HepG2 (cell line): ENCODE measurements around the gene CISH. TPM values are rescaled to one million over a fixed set of nuclear protein-coding genes. Genes with fewer than 3 reads are reported as not detected.

Source experiments
- HDAC2 ChIP-seq: sonication (generic); formaldehyde crosslinking; IDR thresholded peaks from 2 replicates; pipeline ENCODE4 v1.4.0; 2020; ENCODE audit warnings: missing genetic modification reagents
- HOXA9 ChIP-seq: sonication (generic); formaldehyde crosslinking; IDR thresholded peaks from 2 replicates; pipeline ENCODE4 v1.8.1; 2022; ENCODE audit warnings: missing genetic modification reagents, mild to moderate bottlenecking, moderate library complexity, borderline replicate concordance
- RAD51 ChIP-seq: fragments of 450-650 bp; IDR thresholded peaks from 2 replicates; pipeline ENCODE4 v1.6.1; 2016; ENCODE audit warnings: borderline replicate concordance
- RARG ChIP-seq: sonication (generic); formaldehyde crosslinking; IDR thresholded peaks from 2 replicates; pipeline ENCODE4 v1.4.0; 2020; ENCODE audit warnings: low read depth, mild to moderate bottlenecking, missing genetic modification reagents
- RELA ChIP-seq: sonication (generic); formaldehyde crosslinking; IDR thresholded peaks from 2 replicates; pipeline ENCODE4 v1.4.0; 2020; ENCODE audit warnings: missing genetic modification reagents
- TCF7L2 ChIP-seq: IDR thresholded peaks from 2 replicates; pipeline ENCODE4 v1.6.1; 2011; ENCODE audit warnings: mild to moderate bottlenecking, low read depth, low read length, moderate library complexity
- ZBTB7A ChIP-seq: sonication (generic); formaldehyde crosslinking; IDR thresholded peaks from 2 replicates; pipeline ENCODE4 v1.8.0; 2022; ENCODE audit warnings: mild to moderate bottlenecking, missing genetic modification reagents
- ZNF235 ChIP-seq: sonication (generic); formaldehyde crosslinking; IDR thresholded peaks from 2 replicates; pipeline ENCODE4 v1.8.1; 2023; ENCODE audit warnings: mild to moderate bottlenecking, missing genetic modification reagents, borderline replicate concordance
- ZNF251 ChIP-seq: sonication (generic); formaldehyde crosslinking; IDR thresholded peaks from 2 replicates; pipeline ENCODE4 v1.9.0; 2021; ENCODE audit warnings: mild to moderate bottlenecking, missing genetic modification reagents
- ZNF496 ChIP-seq: sonication (generic); formaldehyde crosslinking; IDR thresholded peaks from 2 replicates; pipeline ENCODE4 v1.8.1; 2023; ENCODE audit warnings: mild to moderate bottlenecking, moderate library complexity, missing genetic modification reagents; ENCODE audit not compliant: insufficient replicate concordance
- ZNF615 ChIP-seq: sonication (generic); formaldehyde crosslinking; IDR thresholded peaks from 2 replicates; pipeline ENCODE4 v1.5.0; 2020; ENCODE audit warnings: mild to moderate bottlenecking, missing genetic modification reagents, borderline replicate concordance
- ZNF619 ChIP-seq: sonication (generic); formaldehyde crosslinking; IDR thresholded peaks from 2 replicates; pipeline ENCODE4 v1.4.0; 2020; ENCODE audit warnings: mild to moderate bottlenecking, missing genetic modification reagents
- polyA plus RNA-seq, 8 experiments: library from polyadenylated mRNA; depleted of rRNA in 3 of 8; stranded (reverse) in 7 of 8; unstranded in 1 of 8; fragments of >200 nt; fragmentation: Illumina TruSeq in 4 of 8; extraction: Trizol in 4 of 8; gene quantifications; 2 replicates each; pipeline versions ENCODE4 v1.2.1 to v1.2.3, GENCODE V29; 2011 to 2016; ENCODE audit warnings: low read depth in 4 of 8, missing spikeins in 1 of 8, mixed read lengths in 1 of 8; ENCODE audit not compliant: insufficient read depth in 1 of 8
- total RNA-seq, 5 experiments: library from RNA; depleted of rRNA; stranded (reverse); fragments of >200 nt; fragmentation: Illumina TruSeq; extraction: Trizol; gene quantifications; 2 replicates each; pipeline ENCODE4 v1.2.3, GENCODE V29; 2016; ENCODE audit warnings: low read depth in 1 of 5
- TF ChIP-seq, protein P1 (sequence below): IDR thresholded peaks from 2 replicates; pipeline ENCODE4 v1.6.1; 2016; ENCODE audit warnings: mild to moderate bottlenecking, missing biosample characterization, missing genetic modification reagents
- TF ChIP-seq, protein P2 (sequence below), 2 experiments: sonication (generic) in 1 of 2; formaldehyde crosslinking in 1 of 2; IDR thresholded peaks; 2 replicates each; pipeline versions ENCODE4 v1.5.1 to v1.6.1; 2011 to 2020; ENCODE audit warnings: borderline replicate concordance in 1 of 2, low read depth in 1 of 2, low read length in 1 of 2, mild to moderate bottlenecking in 1 of 2, missing genetic modification reagents in 1 of 2, moderate library complexity in 1 of 2
- TF ChIP-seq, protein P3 (sequence below): sonication (generic); formaldehyde crosslinking; IDR thresholded peaks from 2 replicates; pipeline ENCODE4 v1.5.0; 2020; ENCODE audit warnings: mild to moderate bottlenecking, missing genetic modification reagents, borderline replicate concordance
- TF ChIP-seq, protein P4 (sequence below): sonication (generic); formaldehyde crosslinking; IDR thresholded peaks from 2 replicates; pipeline ENCODE4 v1.9.0; 2021; ENCODE audit warnings: missing genetic modification reagents, borderline replicate concordance
- TF ChIP-seq, protein P5 (sequence below): sonication (generic); formaldehyde crosslinking; IDR thresholded peaks from 2 replicates; pipeline ENCODE4 v1.5.1; 2020; ENCODE audit warnings: missing genetic modification reagents, mild to moderate bottlenecking, borderline replicate concordance

CISH gene
- total and polyA plus RNA-seq, 2 of the 13 experiments (the other 11 are each of a cell fraction or from before 2014, with no cell fraction given) = 0.91 to 1.5 TPM

DNA sequence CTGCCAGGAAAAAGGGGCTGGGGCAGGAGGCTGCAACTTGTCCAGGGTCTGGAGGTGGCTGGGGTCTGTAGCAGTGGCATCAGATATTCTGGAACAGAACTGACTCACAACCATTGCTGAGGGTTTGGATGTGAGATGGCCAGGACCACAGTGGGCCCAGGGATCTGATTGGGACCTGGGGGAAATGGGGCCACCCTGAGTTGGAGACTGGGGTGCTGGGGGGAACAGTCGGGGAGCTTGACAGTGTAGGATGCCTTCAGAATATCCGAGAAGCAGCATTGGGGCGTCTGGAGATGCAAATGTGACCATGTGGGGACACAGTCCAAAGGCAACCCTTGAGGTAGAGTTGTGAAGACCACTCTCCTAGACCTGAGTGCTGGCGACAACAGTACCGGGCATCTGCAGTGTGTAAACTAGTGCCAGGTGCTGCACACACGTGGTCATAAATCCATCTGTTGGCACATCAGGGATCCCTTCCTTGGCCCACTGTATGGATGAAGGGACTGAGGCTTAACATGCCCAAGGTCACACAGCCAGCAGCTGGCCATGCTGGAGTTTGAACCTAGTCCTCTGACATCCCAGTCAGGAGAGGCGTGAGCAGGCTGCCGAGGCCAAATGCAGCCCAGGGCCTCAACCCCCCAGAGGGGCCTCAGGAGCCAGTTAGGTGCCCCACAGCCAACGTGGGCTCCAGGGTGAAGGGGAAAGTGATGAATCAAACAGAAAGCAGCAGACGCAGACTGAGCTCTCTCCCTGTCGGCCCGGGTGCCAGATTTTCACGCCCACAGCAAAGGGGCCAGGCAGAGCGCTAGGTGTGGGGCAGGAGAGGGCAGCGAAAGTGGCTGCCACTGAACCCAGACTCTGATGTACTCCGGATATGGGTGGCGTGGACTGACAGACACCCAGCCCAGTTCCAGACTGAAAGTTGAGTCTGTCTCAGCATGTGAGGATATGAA is 23.5 kb downstream of the CISH start (continued):
- TF ChIP-seq RELA (CRISPR knock-in tag) = no peak
- TF ChIP-seq ZNF619 (CRISPR knock-in tag) = no peak
- TF ChIP-seq ZBTB7A (CRISPR knock-in tag) = peak; percentile 64; the same call in 1 of the 2 replicates
- TF ChIP-seq, protein P1, sequence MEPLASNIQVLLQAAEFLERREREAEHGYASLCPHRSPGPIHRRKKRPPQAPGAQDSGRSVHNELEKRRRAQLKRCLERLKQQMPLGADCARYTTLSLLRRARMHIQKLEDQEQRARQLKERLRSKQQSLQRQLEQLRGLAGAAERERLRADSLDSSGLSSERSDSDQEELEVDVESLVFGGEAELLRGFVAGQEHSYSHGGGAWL = no peak
- no peak for TF ChIP-seq ZNF496 (CRISPR knock-in tag)
- TF ChIP-seq, protein P2, sequence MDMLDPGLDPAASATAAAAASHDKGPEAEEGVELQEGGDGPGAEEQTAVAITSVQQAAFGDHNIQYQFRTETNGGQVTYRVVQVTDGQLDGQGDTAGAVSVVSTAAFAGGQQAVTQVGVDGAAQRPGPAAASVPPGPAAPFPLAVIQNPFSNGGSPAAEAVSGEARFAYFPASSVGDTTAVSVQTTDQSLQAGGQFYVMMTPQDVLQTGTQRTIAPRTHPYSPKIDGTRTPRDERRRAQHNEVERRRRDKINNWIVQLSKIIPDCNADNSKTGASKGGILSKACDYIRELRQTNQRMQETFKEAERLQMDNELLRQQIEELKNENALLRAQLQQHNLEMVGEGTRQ (IDR thresholded peaks at IDR 0.05; ENCODE audit: low read depth, low read length) = no peak
- TF ChIP-seq, protein P2 (CRISPR knock-in tag; IDR thresholded peaks at IDR 0.05; ENCODE audit: borderline replicate concordance) = no peak
- TF ChIP-seq, protein P3, sequence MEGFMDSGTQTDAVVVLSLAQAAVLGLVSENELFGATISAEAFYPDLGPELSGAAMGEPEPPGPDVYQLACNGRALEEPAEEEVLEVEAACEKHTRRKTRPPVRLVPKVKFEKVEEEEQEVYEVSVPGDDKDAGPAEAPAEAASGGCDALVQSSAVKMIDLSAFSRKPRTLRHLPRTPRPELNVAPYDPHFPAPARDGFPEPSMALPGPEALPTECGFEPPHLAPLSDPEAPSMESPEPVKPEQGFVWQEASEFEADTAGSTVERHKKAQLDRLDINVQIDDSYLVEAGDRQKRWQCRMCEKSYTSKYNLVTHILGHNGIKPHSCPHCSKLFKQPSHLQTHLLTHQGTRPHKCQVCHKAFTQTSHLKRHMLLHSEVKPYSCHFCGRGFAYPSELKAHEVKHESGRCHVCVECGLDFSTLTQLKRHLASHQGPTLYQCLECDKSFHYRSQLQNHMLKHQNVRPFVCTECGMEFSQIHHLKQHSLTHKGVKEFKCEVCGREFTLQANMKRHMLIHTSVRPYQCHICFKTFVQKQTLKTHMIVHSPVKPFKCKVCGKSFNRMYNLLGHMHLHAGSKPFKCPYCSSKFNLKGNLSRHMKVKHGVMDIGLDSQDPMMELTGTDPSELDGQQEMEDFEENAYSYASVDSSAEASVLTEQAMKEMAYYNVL (CRISPR knock-in tag) = no peak
- TF ChIP-seq HOXA9 (CRISPR knock-in tag) = no peak
- TF ChIP-seq ZNF615 (CRISPR knock-in tag) = no peak
- no peak for TF ChIP-seq TCF7L2
- no peak for TF ChIP-seq RARG (CRISPR knock-in tag)
- peak; percentile 95 for TF ChIP-seq HDAC2 (CRISPR knock-in tag)
- no peak for TF ChIP-seq ZNF251 (CRISPR knock-in tag)
- TF ChIP-seq, protein P4, sequence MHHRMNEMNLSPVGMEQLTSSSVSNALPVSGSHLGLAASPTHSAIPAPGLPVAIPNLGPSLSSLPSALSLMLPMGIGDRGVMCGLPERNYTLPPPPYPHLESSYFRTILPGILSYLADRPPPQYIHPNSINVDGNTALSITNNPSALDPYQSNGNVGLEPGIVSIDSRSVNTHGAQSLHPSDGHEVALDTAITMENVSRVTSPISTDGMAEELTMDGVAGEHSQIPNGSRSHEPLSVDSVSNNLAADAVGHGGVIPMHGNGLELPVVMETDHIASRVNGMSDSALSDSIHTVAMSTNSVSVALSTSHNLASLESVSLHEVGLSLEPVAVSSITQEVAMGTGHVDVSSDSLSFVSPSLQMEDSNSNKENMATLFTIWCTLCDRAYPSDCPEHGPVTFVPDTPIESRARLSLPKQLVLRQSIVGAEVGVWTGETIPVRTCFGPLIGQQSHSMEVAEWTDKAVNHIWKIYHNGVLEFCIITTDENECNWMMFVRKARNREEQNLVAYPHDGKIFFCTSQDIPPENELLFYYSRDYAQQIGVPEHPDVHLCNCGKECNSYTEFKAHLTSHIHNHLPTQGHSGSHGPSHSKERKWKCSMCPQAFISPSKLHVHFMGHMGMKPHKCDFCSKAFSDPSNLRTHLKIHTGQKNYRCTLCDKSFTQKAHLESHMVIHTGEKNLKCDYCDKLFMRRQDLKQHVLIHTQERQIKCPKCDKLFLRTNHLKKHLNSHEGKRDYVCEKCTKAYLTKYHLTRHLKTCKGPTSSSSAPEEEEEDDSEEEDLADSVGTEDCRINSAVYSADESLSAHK (CRISPR knock-in tag) = no peak
- TF ChIP-seq, protein P5, sequence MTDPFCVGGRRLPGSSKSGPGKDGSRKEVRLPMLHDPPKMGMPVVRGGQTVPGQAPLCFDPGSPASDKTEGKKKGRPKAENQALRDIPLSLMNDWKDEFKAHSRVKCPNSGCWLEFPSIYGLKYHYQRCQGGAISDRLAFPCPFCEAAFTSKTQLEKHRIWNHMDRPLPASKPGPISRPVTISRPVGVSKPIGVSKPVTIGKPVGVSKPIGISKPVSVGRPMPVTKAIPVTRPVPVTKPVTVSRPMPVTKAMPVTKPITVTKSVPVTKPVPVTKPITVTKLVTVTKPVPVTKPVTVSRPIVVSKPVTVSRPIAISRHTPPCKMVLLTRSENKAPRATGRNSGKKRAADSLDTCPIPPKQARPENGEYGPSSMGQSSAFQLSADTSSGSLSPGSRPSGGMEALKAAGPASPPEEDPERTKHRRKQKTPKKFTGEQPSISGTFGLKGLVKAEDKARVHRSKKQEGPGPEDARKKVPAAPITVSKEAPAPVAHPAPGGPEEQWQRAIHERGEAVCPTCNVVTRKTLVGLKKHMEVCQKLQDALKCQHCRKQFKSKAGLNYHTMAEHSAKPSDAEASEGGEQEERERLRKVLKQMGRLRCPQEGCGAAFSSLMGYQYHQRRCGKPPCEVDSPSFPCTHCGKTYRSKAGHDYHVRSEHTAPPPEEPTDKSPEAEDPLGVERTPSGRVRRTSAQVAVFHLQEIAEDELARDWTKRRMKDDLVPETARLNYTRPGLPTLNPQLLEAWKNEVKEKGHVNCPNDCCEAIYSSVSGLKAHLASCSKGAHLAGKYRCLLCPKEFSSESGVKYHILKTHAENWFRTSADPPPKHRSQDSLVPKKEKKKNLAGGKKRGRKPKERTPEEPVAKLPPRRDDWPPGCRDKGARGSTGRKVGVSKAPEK (CRISPR knock-in tag) = 0 out of 2 replicates have a peak, but pooled peaks have one; percentile 48
- TF ChIP-seq ZNF235 (CRISPR knock-in tag) = no peak
- TF ChIP-seq RAD51 = no peak
